ENCODE measurements around the gene TMEM74B.

- TF ChIP-seq TAF1 (IDR thresholded peaks at IDR 0.05; ENCODE audit: borderline replicate concordance, low read depth, low read length) (no peak), POLR2A (IDR thresholded peaks at IDR 0.05; ENCODE audit: low read depth, low read length) (no peak)
These were observed 24.9 kb upstream of the TMEM74B start for GRCh38 chr20:1209447-1210387.

Data from GM12892 (cell line).